NCI-H748 (cell line): ENCODE results near the gene NXT1.
"Not testable (repeated sequence)": the region's sequence is repeated elsewhere in the genome, so short reads cannot be mapped to it uniquely, and the experiment has no call there.

ENCODE experiments used
- DNase-seq: peaks from one replicate; lab custom pipeline; 2025; ENCODE audit not compliant: unreplicated experiment; lab: John Stamatoyannopoulos, UW

The NXT1 gene

DNA sequence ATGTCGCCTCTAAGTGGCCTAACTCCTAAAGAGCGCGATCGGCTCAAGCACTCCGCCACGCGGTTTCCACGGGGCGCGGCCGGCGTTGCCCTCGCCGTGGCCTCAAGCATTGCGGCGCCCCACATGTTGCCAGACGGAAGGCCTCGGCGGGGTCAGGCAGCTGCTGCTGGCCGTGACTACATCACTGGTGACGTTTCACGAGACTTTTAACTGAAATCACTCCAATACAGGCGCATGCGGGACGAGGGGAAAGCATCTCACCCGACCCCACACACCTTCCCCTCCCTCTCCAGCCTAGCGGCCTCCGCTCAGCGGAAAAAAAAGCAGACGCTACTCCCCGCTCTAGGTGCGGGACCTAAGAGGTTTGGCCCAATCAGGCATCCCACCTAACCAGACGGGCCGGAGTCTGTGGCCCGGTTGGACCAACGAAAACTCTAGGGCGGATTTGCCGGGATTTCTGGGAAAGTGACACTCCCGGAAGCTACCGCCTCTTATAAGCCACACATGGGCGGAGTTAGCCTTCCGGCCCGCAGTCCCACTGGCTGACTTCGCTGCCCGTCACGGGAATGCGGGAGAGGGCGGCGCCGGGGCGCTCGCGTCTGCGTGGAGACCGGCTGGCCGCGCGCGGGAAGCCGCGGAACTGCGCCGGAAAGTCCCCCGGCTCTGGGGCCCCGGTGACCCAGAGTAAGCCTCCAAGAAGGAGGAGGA is at the start of gene NXT1:
Gene NXT1 (plus strand): TSS at position 596 of the 708 bp plus-strand sequence. CDS start 3,251 bp downstream, outside the sequence.
- peak; percentile 100 for DNase-seq

DNA sequence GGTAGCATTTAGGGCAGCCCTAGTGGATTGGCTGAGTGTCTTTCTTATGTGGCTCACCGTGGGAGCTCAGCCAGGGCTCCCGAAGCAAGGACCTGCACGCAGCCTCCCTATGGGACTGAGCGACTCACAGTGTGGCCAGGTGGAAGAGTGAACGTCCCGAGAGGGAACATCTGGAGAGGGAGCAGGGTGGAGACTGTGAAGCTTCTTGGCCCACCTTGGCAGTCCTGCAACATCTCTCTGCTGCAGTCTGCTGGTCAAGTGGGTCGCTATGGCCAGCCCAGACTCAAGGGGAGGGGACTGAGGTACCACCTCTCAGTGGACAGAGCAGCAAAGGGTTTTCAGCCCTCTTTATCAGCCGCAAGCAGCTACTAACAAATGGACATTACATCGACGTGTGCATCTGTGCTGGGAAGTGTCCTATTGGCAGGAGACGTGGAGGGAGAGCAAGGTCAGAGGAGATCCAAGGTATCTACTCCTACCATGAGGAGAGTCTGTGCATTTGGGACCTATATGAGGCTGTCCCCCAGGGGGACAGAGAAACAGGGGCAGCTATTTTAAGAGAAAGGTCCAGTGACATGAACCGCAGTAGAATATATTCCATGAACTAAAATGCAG is 49.0 kb upstream of the NXT1 start:
- no peak for DNase-seq

DNA sequence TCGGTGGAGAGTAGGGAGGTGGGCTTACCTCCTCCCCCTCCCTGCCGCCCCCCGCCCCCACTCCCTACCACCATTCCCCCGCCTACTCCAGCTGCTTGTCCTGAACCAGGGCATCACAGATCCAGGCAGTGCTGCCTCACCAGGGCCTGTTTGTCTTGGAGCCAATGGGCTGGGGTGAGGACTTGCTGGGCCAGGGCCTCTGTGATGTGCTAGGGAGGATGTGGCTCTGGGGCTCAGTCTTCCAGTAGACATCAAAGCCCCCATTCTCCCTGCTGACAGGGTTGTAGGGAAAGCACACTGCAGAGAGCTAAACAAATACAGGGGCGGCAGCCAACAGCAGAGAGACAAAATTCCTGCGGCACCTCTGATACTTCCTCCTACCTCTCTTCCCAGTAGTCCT is 48.2 kb upstream of the NXT1 start:
- no peak for DNase-seq

DNA sequence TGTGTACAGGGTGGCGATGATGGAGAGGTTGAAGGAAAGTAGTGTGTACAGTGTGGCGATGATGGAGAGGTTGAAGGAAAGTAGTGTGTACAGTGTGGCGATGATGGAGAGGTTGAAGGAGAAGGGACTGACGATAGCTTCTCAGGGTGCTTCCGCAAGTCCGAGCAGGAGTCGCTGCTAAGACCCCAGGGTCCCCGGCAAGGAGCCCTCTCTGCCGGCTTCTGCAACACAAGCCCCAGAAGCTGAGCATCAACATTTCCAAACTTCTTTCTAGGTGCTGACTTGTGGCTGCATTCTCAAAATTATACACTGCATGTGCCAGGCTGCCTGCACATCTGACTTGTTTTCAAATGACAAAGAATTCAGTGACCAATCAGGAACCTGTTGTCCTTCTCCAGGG is 47.8 kb upstream of the NXT1 start:
- DNase-seq = no peak

DNA sequence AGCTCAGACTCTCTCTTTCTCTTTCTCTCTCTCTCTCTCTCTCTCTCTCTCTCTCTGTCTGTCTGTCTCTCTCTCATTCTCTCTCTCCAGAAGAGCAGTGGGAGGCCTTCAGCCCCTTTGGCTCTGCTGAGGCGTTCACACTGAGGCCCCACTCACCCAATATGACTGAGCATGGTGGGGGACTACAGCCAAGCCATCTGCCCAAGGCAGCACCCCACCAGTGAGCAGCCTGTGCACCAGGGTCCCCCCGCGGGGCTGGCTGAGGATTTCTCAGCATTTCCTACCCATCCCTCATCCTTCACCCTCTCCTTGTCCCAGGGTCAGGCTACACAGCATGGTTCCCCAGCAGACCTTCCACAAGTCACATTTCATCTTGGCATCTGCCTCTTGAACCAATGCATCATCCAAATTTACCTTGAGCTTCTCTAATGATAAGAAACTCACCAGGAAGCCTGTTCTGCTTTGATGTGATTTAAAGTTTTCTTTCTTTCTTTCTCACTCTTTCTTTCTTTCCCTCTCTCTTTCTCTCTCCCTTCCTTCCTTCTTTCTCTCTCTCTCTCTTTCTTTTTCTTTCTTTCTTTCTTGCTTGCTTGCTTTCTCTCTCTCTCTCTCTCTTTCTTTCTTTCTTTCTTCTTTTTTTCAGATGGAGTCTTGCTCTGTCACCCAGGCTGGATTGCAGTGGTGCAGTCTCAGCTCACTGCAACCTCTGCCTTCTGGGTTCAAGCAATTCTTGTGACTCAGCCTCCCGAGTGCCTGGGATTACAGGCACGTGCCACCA is 47.1 kb upstream of the NXT1 start:
- no peak for DNase-seq

DNA sequence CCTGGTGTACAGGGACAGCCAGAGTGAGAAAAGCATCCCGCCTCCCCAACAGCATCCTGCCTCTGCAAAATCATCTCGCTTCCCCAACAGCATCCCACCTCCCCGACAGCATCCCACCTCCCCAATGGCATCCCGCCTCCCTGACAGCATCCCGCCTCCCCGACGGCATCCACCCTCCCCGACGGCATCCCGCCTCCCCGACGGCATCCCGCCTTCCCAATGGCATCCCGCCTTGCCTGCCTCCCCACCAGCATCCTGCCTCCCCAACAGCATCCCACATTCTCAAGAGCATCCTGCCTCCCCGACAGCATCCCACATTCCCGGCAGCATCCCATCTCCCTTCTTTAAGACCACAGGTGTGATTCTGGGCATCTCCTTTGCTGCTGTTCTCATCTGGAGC is 46.0 kb upstream of the NXT1 start:
- no peak for DNase-seq

DNA sequence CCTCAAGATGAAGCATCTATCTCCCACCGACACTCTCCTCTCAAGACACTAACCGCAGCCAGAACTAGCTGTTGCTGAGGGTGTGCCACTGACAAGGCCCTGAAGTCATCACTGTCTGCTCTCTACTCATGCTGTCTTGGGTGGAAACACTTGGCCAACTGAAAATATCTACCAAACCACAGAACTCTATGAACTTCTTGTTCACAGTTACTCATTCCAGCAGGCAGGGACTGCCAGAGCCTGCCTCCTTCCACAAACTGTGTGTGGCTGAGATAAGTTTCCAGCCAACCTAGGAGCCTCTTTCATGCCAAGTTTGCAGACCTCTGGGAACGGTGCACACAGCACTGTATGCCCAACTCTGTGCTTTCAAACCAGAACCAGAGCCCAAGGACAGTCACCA is 45.5 kb upstream of the NXT1 start:
- DNase-seq = no peak

DNA sequence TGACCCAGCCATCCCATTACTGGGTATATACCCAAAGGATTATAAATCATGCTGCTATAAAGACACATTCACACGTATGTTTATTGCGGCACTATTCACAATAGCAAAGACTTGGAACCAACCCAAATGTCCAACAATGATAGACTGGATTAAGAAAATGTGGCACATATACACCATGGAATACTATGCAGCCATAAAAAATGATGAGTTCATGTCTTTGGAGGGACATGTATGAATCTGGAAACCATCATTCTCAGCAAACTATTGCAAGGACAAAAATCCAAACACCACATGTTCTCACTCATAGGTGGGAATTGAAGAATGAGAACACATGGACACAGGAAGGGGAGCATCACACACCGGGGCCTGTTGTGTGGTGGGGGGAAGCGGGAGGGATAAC is 43.2 kb upstream of the NXT1 start:
- not testable (repeated sequence) for DNase-seq

DNA sequence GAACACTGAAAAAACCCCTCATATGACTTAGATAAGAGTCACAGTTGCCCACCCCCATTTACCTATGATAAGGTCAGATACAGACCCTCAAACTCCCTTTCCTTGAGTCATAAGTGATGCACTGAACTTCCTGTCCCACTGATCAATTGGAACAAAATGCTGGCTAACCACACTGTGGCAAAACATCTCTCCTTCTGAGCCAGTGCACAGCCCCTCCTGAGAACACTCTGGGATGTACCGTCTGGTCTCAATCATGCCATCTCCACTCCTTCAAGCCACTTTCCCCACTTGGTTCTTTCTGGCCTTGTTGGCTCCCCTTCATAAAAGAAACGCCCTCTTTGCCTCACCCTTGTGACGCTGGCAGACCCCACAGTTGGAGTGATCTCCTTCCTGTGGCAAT is 42.6 kb upstream of the NXT1 start:
- no peak for DNase-seq

DNA sequence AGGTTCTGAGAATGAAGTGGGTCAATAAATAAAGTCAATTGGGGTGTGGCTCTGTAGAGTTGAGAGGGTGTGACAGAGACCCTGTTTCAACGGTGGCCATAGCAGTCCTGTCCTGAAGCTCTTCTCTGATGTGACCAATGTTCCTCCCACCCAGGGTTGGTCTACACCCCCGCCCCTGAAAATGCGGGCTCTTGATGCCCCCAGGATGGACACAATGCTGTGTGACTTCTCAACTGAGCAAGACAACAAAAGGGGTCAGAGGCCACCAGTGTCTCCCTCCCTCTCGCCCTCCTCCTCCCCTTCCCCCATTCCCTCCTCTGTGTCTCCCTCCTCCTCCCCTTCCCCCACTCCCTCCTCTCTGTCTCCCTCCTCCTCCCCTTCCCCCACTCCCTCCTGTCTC is 41.7 kb upstream of the NXT1 start:
- no peak for DNase-seq

DNA sequence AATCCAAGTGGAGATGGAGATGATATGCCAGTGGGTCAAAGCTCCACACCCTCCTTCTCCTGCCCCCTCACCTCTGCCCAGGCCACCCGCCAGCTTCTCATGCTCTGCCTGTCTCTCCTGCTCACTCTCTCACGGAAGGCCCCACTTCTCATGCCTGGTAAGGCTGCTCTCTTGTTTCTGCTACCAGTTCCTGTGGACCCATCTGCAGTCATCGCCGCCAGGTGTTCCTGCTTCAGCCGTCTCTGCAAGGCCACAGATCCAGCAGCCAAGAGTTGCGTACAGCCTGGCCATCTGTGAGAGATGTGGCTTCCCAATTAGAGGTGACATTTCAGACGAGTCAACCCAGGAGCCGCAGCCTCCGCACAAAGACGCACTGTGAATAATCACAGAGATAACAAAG is 40.8 kb upstream of the NXT1 start:
- no peak for DNase-seq

DNA sequence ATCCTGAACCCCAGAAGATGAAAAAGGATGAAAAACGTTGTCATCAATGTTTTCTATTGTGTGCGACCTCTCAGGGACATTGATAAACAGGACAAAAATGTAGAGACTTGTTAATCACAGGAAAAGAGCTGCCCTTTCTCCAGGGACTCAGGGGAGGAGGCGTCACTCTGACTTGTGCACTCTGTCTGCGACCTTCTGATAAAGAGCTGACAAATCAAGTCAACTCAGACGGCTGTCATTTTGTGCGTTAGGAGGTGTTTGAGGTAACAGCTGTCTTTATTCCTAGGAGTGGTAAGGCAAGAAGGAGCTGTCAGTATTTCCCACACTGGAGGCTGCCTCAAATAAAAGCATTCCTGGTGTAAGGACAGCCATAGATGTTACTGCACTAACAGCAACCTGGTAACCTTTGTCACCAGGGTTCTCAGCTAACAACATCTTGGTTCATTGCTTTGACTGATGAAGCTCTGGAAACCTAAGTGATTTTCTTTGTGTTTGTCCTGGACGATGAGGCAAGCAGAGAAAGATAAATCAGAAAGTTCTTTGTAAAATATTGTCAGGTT is 38.6 kb upstream of the NXT1 start:
- no peak for DNase-seq

DNA sequence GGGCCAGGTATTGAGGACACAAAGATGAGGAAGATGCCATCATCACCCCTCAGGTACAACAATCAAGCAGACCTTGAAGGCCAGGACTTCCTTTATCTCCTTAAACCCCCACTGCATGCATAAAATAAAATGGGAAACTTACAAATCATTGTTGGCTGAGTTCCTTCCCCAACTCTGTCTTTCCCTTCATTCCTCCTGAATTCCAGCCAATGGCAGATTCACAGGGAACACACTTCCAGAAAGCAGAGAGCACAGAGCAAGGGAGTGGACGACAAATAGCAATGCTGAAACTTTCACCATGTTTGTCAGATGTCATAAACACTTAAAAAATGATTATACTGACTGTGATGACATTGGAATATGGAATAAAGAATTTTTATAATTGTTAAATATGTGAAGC is 37.3 kb upstream of the NXT1 start:
- no peak for DNase-seq

DNA sequence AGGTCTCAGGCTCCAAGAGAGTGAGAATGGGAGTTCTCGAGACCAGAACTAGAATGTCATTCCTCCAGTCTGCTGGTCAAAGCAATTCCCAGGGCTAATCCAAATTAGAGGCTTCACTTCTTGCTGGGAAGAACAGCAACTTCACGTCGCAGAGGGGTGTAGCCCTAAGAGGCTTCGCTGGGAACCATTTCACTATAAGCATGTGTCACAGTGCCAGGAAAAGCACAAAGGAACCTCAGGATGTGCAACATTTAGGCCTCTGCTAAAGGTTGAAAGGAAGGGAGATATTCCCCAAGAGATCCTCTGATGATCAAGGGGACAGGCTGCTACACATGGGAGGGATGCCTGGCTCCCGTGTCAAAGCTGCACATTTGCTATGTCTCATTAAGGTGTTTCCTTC is 35.9 kb upstream of the NXT1 start:
- DNase-seq = no peak

DNA sequence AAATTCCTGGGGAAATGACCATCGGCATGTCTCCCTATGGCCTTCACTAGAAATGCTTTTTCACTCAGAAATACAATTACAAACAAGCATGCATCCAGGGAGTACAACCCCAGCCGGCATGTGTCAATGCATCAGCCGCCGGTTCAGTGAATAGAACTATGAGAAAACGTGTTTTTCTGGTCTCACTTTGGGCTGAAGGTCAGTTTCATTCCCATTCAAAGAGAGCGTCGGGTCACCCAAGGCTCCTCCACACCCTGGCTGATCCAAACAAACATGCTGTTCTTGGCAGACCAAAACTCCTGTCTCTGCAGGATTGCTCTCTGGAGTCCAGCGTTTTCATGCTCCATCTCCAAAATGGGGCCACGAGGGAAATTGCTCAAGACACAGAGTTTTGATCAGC is 35.5 kb upstream of the NXT1 start:
- DNase-seq = no peak

DNA sequence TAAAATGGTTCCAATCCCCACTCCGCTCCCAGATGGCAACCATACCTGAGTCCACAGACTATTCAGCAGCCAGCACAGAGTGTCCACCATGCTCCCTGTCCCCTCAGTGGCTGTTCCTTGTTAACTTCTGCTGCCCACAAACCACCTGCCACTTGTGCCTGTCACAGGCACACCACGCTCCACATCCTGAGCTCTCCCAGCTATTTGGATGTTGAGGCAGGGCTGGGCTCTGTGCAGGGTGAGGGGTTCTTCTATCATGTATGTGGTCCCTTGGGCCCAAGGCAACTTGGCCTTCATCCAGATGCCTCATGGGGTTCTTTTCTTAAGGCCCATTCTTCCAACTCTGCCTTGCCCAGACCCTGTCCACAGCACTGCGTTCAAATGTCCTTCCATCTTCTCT is 34.0 kb upstream of the NXT1 start:
- no peak for DNase-seq

DNA sequence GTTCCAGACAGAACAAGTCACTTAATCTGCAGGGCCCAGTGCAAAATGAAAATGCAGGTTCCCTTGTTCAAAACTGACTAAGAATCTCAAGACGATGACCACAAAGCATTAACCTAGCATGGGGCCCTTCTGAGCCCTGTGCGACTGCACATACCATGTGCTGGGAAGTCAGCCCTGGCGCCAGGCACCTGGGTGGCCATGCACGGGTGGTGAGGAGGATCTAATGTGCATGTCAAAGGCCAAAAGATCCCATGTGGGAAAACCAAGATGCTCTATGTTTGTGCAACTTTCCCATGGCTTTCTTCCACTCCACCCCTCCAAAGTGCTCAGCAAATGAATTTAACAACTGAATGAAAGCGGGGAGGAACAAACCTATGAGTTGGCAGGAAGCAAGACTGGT is 33.5 kb upstream of the NXT1 start:
- no peak for DNase-seq

DNA sequence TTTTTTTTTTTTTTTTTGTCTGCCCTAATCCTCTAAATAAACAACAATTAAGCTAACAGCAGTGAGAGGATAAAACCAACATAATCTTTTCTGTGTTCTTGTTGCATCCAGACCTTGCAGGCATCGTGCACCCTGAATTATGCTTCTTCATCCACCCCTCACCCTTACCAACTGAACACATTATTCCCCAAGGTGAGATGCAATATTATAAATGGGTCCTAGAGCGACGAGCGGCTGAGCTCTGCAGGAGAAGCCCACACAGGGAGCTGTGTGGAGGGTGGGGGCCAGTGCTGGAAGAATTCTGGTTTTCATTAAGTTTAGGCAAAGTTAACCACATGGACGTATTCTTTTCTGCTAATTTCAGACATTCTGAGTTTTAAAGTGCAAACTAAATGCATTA is 32.2 kb upstream of the NXT1 start:
- no peak for DNase-seq

DNA sequence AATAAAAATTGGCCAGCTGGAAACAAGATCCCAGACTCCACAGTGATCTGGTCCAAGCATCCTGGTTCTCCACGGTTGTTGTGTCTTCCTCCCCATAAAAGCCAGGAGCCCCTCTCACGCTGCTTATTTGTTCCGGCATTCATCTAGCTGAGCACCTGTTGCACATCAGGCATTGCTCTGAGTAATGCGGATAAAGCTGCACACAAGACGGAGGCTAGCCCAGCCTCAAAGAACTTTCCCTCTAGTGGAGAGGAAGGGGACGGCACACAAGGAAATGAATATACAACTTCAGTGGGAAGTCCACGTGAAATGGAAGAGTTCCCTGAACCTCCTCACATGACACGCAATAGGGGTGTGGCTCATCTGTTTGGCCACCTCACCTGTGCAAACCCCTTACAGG is 30.3 kb upstream of the NXT1 start:
- DNase-seq = peak; percentile 15

DNA sequence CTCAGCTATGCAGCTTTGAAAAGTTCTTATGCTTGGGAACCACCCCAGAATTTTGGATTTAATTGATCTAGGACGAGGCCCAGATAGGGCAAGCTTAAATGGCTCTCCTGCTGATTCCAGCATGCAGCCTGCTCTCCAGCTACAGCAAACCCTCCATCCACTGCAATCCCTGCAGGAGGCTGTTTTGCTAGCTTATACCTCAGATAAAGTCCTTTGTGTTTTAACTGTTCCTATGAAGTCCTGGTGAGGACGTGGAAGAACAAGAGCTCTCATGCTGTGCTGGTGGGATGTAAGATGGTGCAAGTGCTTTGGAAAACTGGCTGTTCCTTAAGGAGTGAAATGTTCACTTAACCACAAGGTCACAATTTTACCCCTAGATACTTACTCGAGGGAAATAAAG is 25.5 kb upstream of the NXT1 start:
- no peak for DNase-seq

DNA sequence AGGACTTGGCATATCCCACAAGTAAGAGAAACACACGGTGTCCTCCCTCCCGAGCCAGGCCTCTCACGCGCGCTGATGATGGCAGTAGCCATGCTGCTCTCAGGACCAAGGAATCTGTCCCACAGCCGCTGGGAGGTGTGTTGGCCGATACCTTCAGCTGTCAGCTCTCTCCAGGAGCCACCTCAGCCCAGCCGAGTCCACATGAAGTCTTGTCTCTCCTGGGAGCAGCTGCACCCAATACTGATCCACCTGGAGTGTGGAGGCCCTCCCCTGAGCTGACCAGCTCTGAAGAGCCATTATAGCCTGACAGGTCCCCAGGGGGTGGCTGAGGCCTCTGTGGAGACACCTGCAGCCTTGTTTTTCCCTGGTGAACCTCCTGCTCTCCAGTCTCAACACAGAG is 23.8 kb upstream of the NXT1 start:
- no peak for DNase-seq
